GM21390 (cell line): ENCODE results near the gene ZNF106.

Source experiments
- ATAC-seq: cut with Tn5 transposase; IDR thresholded peaks from one replicate; pipeline ENCODE4 v1.9.1; 2021; ENCODE audit not compliant: unreplicated experiment

The ZNF106 gene

GRCh38 chr15:42482701-42483100 lies 8.2 kb downstream of the ZNF106 start:
- no peak for ATAC-seq

- ATAC-seq = no peak
These were observed 16.1 kb downstream of the ZNF106 start for GRCh38 chr15:42474827-42475226.

GRCh38 chr15:42471002-42471401 lies 19.9 kb downstream of the ZNF106 start:
- no peak for ATAC-seq

GRCh38 chr15:42465520-42466259 lies 25.3 kb downstream of the ZNF106 start:
- ATAC-seq = no peak

- no peak for ATAC-seq
These were observed 29.7 kb downstream of the ZNF106 start for GRCh38 chr15:42461261-42461660.

GRCh38 chr15:42457445-42458442 lies 33.2 kb downstream of the ZNF106 start:
- peak; percentile 72 for ATAC-seq

- no peak for ATAC-seq
These were observed 34.0 kb downstream of the ZNF106 start for GRCh38 chr15:42456971-42457370.

- ATAC-seq = no peak
These were observed 34.4 kb downstream of the ZNF106 start for GRCh38 chr15:42456531-42456930.

- no peak for ATAC-seq
These were observed 37.1 kb downstream of the ZNF106 start for GRCh38 chr15:42453826-42454225.

- ATAC-seq = no peak
These were observed 40.5 kb downstream of the ZNF106 start for GRCh38 chr15:42450425-42450790.

GRCh38 chr15:42449770-42450424 lies 41.0 kb downstream of the ZNF106 start:
- no peak for ATAC-seq

- no peak for ATAC-seq
These were observed 42.7 kb downstream of the ZNF106 start for GRCh38 chr15:42448281-42448680.

- no peak for ATAC-seq
These were observed 43.3 kb downstream of the ZNF106 start for GRCh38 chr15:42447599-42447998.

GRCh38 chr15:42445551-42445950 lies 45.4 kb downstream of the ZNF106 start:
- no peak for ATAC-seq

GRCh38 chr15:42444415-42445063 lies 46.4 kb downstream of the ZNF106 start:
- no peak for ATAC-seq

GRCh38 chr15:42427429-42428223 lies 63.3 kb downstream of the ZNF106 start:
- no peak for ATAC-seq

- no peak for ATAC-seq
These were observed 69.6 kb downstream of the ZNF106 start for GRCh38 chr15:42421376-42421775.

- ATAC-seq = no peak
These were observed 71.6 kb downstream of the ZNF106 start for GRCh38 chr15:42419369-42419768.

- ATAC-seq = no peak
These were observed 77.0 kb downstream of the ZNF106 start for GRCh38 chr15:42413920-42414319.

- no peak for ATAC-seq
These were observed 79.1 kb downstream of the ZNF106 start for GRCh38 chr15:42411884-42412283.
